Fibroblast of peridontal ligament (primary cell): Measurements from ENCODE around the gene PRR13.
"Not testable (repeated sequence)": the region's sequence is repeated elsewhere in the genome, so short reads cannot be mapped to it uniquely, and the experiment has no call there.

Experiments
- DNase-seq: peaks from one replicate; pipeline ENCODE4 v3.0.0-alpha.2; 2010; ENCODE audit errors: extremely low read depth

Gene PRR13

GRCh38 chr12:53435326-53435725 is 6.2 kb upstream of the PRR13 start:
- not testable (repeated sequence) for DNase-seq

DNA sequence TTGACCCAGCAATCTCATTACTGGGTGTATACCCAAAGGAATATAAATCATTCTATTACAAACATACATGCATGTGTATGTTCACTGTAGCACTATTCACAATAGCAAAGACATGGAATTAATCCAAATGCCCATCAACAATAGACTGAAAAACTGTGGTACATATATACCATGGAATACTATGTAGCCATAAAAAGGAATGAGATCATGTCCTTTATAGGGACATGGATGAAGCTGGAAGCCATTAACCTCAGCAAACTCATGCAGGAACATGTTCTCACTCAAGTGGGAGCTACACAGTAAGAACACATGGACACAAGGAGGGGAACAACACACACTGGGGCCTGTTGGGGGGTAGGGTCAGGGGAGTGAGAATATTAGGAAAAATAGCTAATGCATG is 2.0 kb upstream of the PRR13 start:
- DNase-seq = not testable (repeated sequence)

DNA sequence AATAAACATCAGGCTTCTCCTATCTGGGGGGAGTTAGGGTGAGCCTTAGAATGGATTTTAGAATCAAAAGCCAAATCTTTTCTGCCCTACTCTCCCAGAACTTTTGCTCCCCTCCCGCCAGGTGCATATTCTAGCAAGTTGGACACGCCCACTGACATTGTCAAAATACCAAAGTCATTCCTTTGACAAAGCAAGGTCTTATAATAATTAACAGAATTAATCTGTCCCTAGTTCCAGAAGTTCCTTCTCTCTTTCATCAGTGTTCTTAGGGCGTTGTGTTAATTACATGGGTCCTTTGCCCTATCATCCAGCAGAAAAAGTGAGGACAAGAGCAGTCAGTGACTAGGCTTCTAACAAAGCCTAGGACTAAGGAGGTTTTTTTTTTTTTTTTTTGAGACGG is 2.4 kb downstream of the PRR13 start:
- no peak for DNase-seq

DNA sequence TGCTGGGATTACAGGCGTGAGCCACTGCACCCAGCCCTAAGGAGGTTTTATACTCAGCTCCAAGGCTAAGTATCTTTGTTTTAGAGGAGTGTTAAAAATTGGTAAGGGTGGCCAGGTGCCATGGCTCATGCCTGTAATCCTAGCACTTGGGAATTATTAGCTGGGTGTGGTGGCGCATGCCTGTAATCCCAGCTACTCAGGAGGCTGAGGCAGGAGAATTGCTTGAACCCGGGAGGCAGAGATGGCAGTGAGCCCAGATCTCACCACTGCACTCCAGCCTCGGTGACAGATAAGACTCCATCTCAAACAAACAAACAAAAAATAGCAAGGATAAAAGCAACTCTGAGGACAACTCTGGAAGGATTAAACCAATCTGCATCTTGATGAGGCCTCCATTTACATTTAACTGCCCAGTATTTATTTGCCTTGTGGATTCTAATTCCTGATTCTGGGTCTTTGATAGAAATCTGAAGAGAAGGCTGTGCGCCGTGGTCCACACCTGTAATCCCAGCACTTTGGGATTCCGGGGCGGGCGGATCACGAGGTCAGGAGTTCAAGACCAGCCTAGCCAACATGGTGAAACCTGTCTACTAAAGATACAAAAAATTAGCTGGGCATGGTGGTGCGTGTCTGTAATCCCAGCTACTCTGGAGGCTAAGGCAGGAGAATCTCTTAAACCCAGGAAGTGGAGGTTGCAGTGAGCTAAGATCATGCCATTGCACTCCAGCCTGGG is 3.2 kb downstream of the PRR13 start:
- DNase-seq = not testable (repeated sequence)

- DNase-seq = no peak
Observed at GRCh38 chr12:53450936-53451335, 9.4 kb downstream of the PRR13 start.

DNA sequence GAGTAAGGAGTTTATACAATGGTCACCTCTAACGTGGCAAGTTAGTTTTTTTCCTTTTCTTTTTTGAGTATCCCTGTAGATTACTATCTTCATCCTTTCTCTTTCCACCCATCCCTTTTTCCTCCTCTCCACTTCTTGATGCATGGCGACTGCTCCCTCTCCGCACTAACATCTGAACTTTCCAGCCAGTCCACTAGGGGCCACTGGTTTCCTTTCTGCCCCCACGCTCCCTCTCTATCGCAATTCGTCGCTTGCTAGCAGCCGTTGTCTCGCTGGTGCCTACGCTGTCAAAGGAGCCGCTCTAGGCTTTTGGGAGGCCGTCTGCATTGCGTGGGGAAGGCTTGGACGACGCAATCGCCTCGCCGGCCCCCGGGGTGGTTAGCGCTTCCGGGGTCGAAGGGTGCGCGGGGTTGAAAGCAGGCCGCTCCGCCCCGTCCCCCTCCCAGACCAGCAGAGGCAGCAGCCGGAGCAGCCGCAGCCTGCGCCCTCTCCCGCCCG is 10.2 kb downstream of the PRR13 start, which contains the start of gene PCBP2:
TSS of gene PCBP2 (plus strand) at position 442 of the 498 bp plus-strand sequence. CDS start 2,699 bp downstream, outside the sequence.
- DNase-seq = peak; percentile 99

GRCh38 chr12:53452159-53453077 is 10.9 kb downstream of the PRR13 start:
- DNase-seq = peak; percentile 82

GRCh38 chr12:53453953-53454640 is 12.6 kb downstream of the PRR13 start:
- DNase-seq = no peak

- DNase-seq = no peak
Observed at GRCh38 chr12:53454707-53455106, 13.2 kb downstream of the PRR13 start.

- no peak for DNase-seq
Observed at GRCh38 chr12:53456654-53457366, 15.3 kb downstream of the PRR13 start.

- DNase-seq = no peak
Observed at GRCh38 chr12:53459097-53459496, 17.6 kb downstream of the PRR13 start.

- DNase-seq = no peak
Observed at GRCh38 chr12:53461059-53461458, 19.5 kb downstream of the PRR13 start.

DNA sequence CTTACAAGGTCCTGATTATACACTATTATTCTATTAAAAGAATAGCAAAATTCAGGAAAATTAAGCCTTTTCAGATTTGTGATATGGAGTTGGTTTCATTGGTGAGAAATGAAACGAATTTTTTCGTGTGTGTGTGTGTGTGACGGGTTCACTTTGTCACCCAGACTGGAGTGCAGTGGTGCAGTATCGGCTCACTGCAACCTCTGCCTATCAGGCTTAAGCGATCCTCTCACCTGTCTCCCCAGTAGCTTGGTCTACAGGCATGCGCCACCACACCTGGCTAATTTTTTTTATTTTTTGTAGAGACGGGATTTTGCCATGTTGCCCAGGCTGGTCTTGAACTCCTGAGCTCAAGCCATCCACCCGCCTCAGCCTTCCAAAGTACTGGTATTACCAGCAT is 20.1 kb downstream of the PRR13 start:
- DNase-seq = no peak

DNA sequence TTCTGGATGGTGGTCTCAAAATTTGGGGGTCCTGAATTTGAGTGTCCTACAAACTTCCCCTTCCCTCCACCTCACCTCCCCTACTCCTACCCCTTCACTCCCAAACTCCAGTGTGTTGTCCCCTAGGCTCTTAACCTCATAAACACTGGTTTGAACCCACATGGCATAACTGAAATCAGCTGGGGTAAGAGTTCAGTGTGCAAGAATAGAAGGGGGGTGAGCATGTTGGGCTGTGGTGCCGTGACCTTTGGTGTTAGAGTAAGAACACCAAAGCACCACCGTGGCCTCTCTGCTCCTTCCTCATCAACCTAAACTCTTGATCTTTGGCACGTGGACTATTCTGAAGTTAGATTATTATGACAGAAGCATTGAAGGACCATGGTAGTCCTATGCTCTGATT is 21.4 kb downstream of the PRR13 start:
- no peak for DNase-seq

GRCh38 chr12:53463802-53464560 is 22.4 kb downstream of the PRR13 start:
- DNase-seq = no peak

GRCh38 chr12:53464685-53465418 is 23.3 kb downstream of the PRR13 start:
- no peak for DNase-seq

GRCh38 chr12:53465679-53466078 is 24.1 kb downstream of the PRR13 start:
- no peak for DNase-seq

DNA sequence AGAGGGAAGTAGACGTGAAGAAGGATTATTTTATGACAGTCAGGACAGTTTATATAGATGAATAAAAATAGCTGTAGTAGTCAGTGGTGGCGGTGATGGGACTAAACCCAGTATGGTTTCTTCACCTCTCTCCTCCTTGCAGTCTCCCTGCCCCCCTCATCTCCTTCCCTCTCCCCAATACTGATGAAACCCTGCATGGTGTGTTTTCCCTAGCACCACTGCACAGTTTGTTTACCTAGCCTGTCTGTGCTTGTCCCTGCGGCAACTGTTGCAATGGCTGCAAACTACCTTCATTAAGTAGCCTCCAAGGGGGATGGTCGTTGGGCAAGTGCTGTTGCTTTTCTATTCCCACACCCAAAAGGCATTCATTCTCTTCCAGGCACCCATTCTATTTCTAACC is 25.1 kb downstream of the PRR13 start:
- no peak for DNase-seq

GRCh38 chr12:53467082-53467481 is 25.5 kb downstream of the PRR13 start:
- no peak for DNase-seq

DNA sequence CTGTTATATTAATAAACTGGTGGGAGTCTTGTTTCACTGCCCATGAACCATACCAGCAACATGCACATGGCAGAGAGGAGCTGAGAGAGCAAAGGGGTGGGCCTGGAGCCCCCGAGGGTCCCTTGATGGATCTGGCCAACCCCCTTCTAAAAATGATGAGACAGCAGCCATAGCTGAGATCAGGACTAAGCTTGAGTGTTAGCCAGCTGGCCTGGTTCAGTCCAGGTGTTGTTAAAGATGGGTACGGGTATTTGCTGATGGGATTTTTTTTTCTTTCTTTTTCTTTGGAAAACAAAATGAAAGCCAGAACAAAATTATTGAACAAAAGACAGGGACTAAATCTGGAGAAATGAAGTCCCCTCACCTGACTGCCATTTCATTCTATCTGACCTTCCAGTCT is 26.3 kb downstream of the PRR13 start:
- DNase-seq = no peak
